ENCODE data around the gene SYPL2. TPM values are rescaled to one million over a fixed set of nuclear protein-coding genes. Genes with fewer than 3 reads are reported as not detected.

Gene SYPL2
- total RNA-seq, 1 experiment from 2014 or later = 2.5 TPM

- no CpG with 5 or more reads among the region's 5 CpGs for WGBS (ENCODE audit: extremely low coverage, insufficient read length, low lambda C conversion rate)
- Histone ChIP-seq H2BK5ac (ENCODE audit: insufficient read length, low read length) (no peak overlapping the region), H3K23ac (ENCODE audit: insufficient read length, low read depth, low read length) (no peak overlapping the region), H3K4ac (ENCODE audit: low read depth, low read length) (no peak overlapping the region), H3K9ac (ENCODE audit: extremely low read depth, insufficient read length, low read length) (no peak overlapping the region), H2BK20ac (ENCODE audit: low read depth, low read length, poor library complexity, severe bottlenecking) (no peak overlapping the region), H3K18ac (ENCODE audit: insufficient read length, low read depth, low read length) (no peak overlapping the region), H2AK5ac (ENCODE audit: insufficient read length, low read length) (no peak overlapping the region), H3K4me1 (ENCODE audit: insufficient read depth, low read length) (peaks cover 2% of the 10 kb centered on the region; the same call in 1 of the 2 replicates), H3K79me1 (ENCODE audit: insufficient read depth, low read depth, low read length, poor library complexity, severe bottlenecking) (no peaks in the 10 kb centered on the region), H4K8ac (replicated peaks; ENCODE audit: insufficient read length, low read depth, low read length) (no peak overlapping the region), H2BK15ac (ENCODE audit: low read depth, low read length) (no peak overlapping the region), H2BK120ac (ENCODE audit: low read depth, low read length, poor library complexity, severe bottlenecking) (no peak overlapping the region), H4K5ac (ENCODE audit: insufficient read length, low read depth, low read length) (no peak overlapping the region), H2BK12ac (ENCODE audit: insufficient read length, low read depth, low read length) (no peak overlapping the region), H3T11ph (ENCODE audit: low read length) (no peak overlapping the region), H3K14ac (ENCODE audit: insufficient read depth, low read length) (no peak overlapping the region), H3K79me2 (ENCODE audit: insufficient read depth, low read length) (no peaks in the 10 kb centered on the region), H4K91ac (ENCODE audit: insufficient read length, low read depth, low read length) (no peak overlapping the region), H3K27ac (ENCODE audit: insufficient read length, low read depth, low read length) (no peak overlapping the region), H2AFZ (ENCODE audit: low read length) (no peak overlapping the region), H3K9me3 (ENCODE audit: control insufficient read depth, low read depth, low read length) (no peaks in the 10 kb centered on the region), H3K23me2 (ENCODE audit: insufficient read length, low read depth, low read length, poor library complexity, severe bottlenecking) (peaks cover 15% of the 10 kb centered on the region), H3K56ac (ENCODE audit: insufficient read length, low read depth, low read length) (no peak overlapping the region), H4K20me1 (ENCODE audit: control insufficient read depth, insufficient read depth, insufficient read length) (no peaks in the 10 kb centered on the region), H3K27me3 (ENCODE audit: insufficient read depth, low read length) (no peaks in the 10 kb centered on the region), H3K4me2 (ENCODE audit: insufficient read depth, insufficient read length, low read length) (no peak overlapping the region)
- H3K36me3 Mint-ChIP-seq (ENCODE audit: insufficient read depth in 1 of 3, low read depth in 3 of 3) = peaks cover 5 to 52% (median 11%) of the 10 kb centered on the region in 3 experiments; a peak in 6 of 7 replicates
- peaks cover 4% of the 10 kb centered on the region for H3K27me3 Mint-ChIP-seq (ENCODE audit: low read depth)
- H3K4me1 Mint-ChIP-seq = peaks cover 17 to 30% of the 10 kb centered on the region in 2 experiments
- TF ChIP-seq CTCF (conservative IDR thresholded peaks at IDR 0.05) = no peak
- H3K4me3 Mint-ChIP-seq = no peak overlapping the region
- no peak overlapping the region for H3K27ac Mint-ChIP-seq
- no peak for DNase-seq
- H3K9me3 Mint-ChIP-seq = no peaks in the 10 kb centered on the region
Measured at GRCh38 chr1:109487261-109487660, 20.9 kb downstream of the SYPL2 start.
